GM12878 (cell line): ENCODE data around the gene ZXDC.

ENCODE experiments used
- ATF2 ChIP-seq: IDR thresholded peaks from 2 replicates; pipeline ENCODE4 v1.6.1; 2012; ENCODE audit warnings: low read length, inconsistent platforms
- CTCF ChIP-seq, 3 experiments: IDR thresholded peaks in 2 of 3; conservative IDR thresholded peaks in 1 of 3; 2 replicates each; pipeline ENCODE4 v1.5.1; 2011; ENCODE audit warnings: low read depth in 3 of 3, low read length in 3 of 3, mild to moderate bottlenecking in 3 of 3, control low read depth in 2 of 3, moderate library complexity in 2 of 3, inconsistent platforms in 1 of 3, mixed read lengths in 1 of 3; ENCODE audit not compliant: control insufficient read depth in 2 of 3, insufficient read depth in 1 of 3; ENCODE audit errors: extremely low read depth in 1 of 3
- EGR1 ChIP-seq, 2 experiments: IDR thresholded peaks; 1 replicate in 1 of 2; 2 replicates in 1 of 2; pipeline ENCODE4 v1.6.1; 2011 to 2012; ENCODE audit warnings: low read depth in 2 of 2, low read length in 2 of 2, borderline replicate concordance in 1 of 2, mild to moderate bottlenecking in 1 of 2, moderate library complexity in 1 of 2
- GABPA ChIP-seq: IDR thresholded peaks from 2 replicates; pipeline ENCODE4 v1.6.1; 2014; ENCODE audit warnings: antibody characterized with exemption, low read depth, mild to moderate bottlenecking, inconsistent platforms
- IRF5 ChIP-seq: fragments of 450-650 bp; IDR thresholded peaks from 2 replicates; pipeline ENCODE4 v1.6.1; 2017; ENCODE audit warnings: borderline replicate concordance
- JUND ChIP-seq: IDR thresholded peaks from 2 replicates; pipeline ENCODE4 v1.6.1; 2012; ENCODE audit warnings: low read depth, mild to moderate bottlenecking, low read length, improper control_type of control experiment, moderate library complexity
- NFIC ChIP-seq: IDR thresholded peaks from 2 replicates; pipeline ENCODE4 v1.6.1; 2012; ENCODE audit warnings: low read depth, mild to moderate bottlenecking, inconsistent platforms, low read length, moderate library complexity
- NFYB ChIP-seq: IDR thresholded peaks from 2 replicates; pipeline ENCODE4 v1.6.1; 2011; ENCODE audit warnings: low read depth, mild to moderate bottlenecking, low read length, improper control_type of control experiment, moderate library complexity; ENCODE audit not compliant: insufficient read depth
- POLR2A ChIP-seq: IDR thresholded peaks from 2 replicates; pipeline ENCODE4 v1.6.1; 2011; ENCODE audit warnings: low read depth, mild to moderate bottlenecking, low read length
- SIN3A ChIP-seq: IDR thresholded peaks from 2 replicates; pipeline ENCODE4 v1.6.1; 2012; ENCODE audit warnings: low read depth, low read length, improper control_type of control experiment
- USF1 ChIP-seq: IDR thresholded peaks from 2 replicates; pipeline ENCODE4 v1.6.1; 2011; ENCODE audit warnings: borderline replicate concordance, low read depth, mild to moderate bottlenecking, moderate library complexity, mixed read lengths, low read length; ENCODE audit not compliant: insufficient read depth; ENCODE audit errors: extremely low read length
- YY1 ChIP-seq: IDR thresholded peaks from 2 replicates; pipeline ENCODE4 v1.6.1; 2011; ENCODE audit warnings: low read depth, mild to moderate bottlenecking, low read length
- ZNF687 ChIP-seq: fragments of 450-650 bp; IDR thresholded peaks from 2 replicates; pipeline ENCODE4 v1.6.1; 2017; ENCODE audit warnings: mild to moderate bottlenecking, moderate library complexity

- no peak for TF ChIP-seq CTCF (IDR thresholded peaks at IDR 0.05 in 2 of 3, conservative IDR thresholded peaks at IDR 0.05 in 1 of 3; ENCODE audit: control insufficient read depth in 2 of 3, extremely low read depth in 1 of 3, insufficient read depth in 1 of 3, low read depth in 3 of 3, low read length in 3 of 3)
- TF ChIP-seq IRF5, result no peak
- no peak for TF ChIP-seq YY1
- no peak for TF ChIP-seq ZNF687
- TF ChIP-seq ATF2, result no peak
- TF ChIP-seq SIN3A, result no peak
- no peak for TF ChIP-seq NFYB
- no peak for TF ChIP-seq EGR1 (IDR thresholded peaks at IDR 0.05; ENCODE audit: borderline replicate concordance in 1 of 2, low read depth in 2 of 2, low read length in 2 of 2)
- no peak for TF ChIP-seq NFIC
- no peak for TF ChIP-seq GABPA
- TF ChIP-seq POLR2A, result no peak
- TF ChIP-seq USF1, result no peak
- no peak for TF ChIP-seq JUND
Measured at GRCh38 chr3:126483321-126483761, 7.7 kb upstream of the ZXDC start.
